ENCODE results near the gene CDKN1B. TPM values are rescaled to one million over a fixed set of nuclear protein-coding genes. Genes with fewer than 3 reads are reported as not detected.

The CDKN1B gene
- total and polyA plus RNA-seq, 2 experiments from 2014 or later = 9.3 to 27.9 TPM

GRCh38 chr12:12699345-12699744, 17.8 kb upstream of the CDKN1B start:
- no peaks in the 10 kb centered on the region for H3K36me3 ChIP-seq (ENCODE audit: insufficient read depth)
- Mint-ChIP-seq H3K27me3 (ENCODE audit: insufficient read depth, low read depth, poor library complexity) (peaks cover 5% of the 10 kb centered on the region), H3K36me3 (ENCODE audit: low read depth) (no peaks in the 10 kb centered on the region), H3K4me1 (peaks cover 28% of the 10 kb centered on the region; the same call in 2 of the 3 replicates), H3K9me3 (no peaks in the 10 kb centered on the region), H3K4me3 (no peak overlapping the region), H3K27ac (no peak overlapping the region)
- no peak for DNase-seq (ENCODE audit: low spot score)
- no peaks in the 10 kb centered on the region for H3K9me2 ChIP-seq (ENCODE audit: insufficient read depth)
- no peaks in the 10 kb centered on the region for H4K20me1 ChIP-seq (replicated peaks; ENCODE audit: insufficient read depth)
- no peak for ATAC-seq
- H3K79me2 ChIP-seq (replicated peaks; ENCODE audit: insufficient read depth) = no peaks in the 10 kb centered on the region
- no peak overlapping the region for H3K4me2 ChIP-seq
- no peak for TF ChIP-seq ETS1 (IDR thresholded peaks at IDR 0.05)
- TF ChIP-seq ZNF331 (CRISPR knock-in tag; IDR thresholded peaks at IDR 0.05; ENCODE audit: low read depth) = no peak
- TF ChIP-seq EZH2phosphoT487 (IDR thresholded peaks at IDR 0.05; ENCODE audit: unreplicated experiment) = no peak
- no peak for TF ChIP-seq CTCF (conservative IDR thresholded peaks at IDR 0.05; ENCODE audit: low read depth in 2 of 2)
- TF ChIP-seq JUNB (IDR thresholded peaks at IDR 0.05; ENCODE audit: unreplicated experiment) = no peak
- no peak for TF ChIP-seq STAT1 (IDR thresholded peaks at IDR 0.05; ENCODE audit: unreplicated experiment)
- TF ChIP-seq CREB1 (CRISPR knock-in tag; IDR thresholded peaks at IDR 0.05; ENCODE audit: low read depth) = no peak
- no peak for TF ChIP-seq ZNF462 (CRISPR knock-in tag; IDR thresholded peaks at IDR 0.05)
- TF ChIP-seq POLR2AphosphoS5 (IDR thresholded peaks at IDR 0.05; ENCODE audit: low read depth) = no peak
- TF ChIP-seq EZH2 (IDR thresholded peaks at IDR 0.05; ENCODE audit: low read depth, unreplicated experiment) = no peak
- TF ChIP-seq REST (IDR thresholded peaks at IDR 0.05; ENCODE audit: unreplicated experiment) = no peak
- no peak for TF ChIP-seq NANOG (IDR thresholded peaks at IDR 0.05; ENCODE audit: borderline replicate concordance)
- no peak for TF ChIP-seq ZNF114 (CRISPR knock-in tag; IDR thresholded peaks at IDR 0.05)
- no peak overlapping the region for H3K4me3 ChIP-seq
- 0 out of 2 replicates have a peak, but pooled peaks cover 7% of the 10 kb centered on the region for H3K4me1 ChIP-seq (ENCODE audit: insufficient read depth)
- no peak overlapping the region for H2AFZ ChIP-seq
- H3K27ac ChIP-seq (ENCODE audit: low read depth) = no peak overlapping the region
- no peaks in the 10 kb centered on the region for H3K27me3 ChIP-seq (ENCODE audit: insufficient read depth)
- no peaks in the 10 kb centered on the region for H3F3A ChIP-seq (replicated peaks; ENCODE audit: low read depth)

Data from GM23338 (cell line).